K562 (cell line): ENCODE measurements around the gene C19orf85. TPM values are rescaled to one million over a fixed set of nuclear protein-coding genes. Genes with fewer than 3 reads are reported as not detected.

ENCODE experiments used
- ATAC-seq: fragments of 200-7000 bp; cut with Tn5 transposase; 3 replicates; pipeline ENCODE4 v1.9.1; 2020; ENCODE audit warnings: moderate library complexity
- BruUV-seq: library from RNA; stranded (reverse); fragments of 400-500 nt; replicated peaks from 2 replicates; lab custom pipeline; 2021; lab: Mats Ljungman, UMichigan
- CTCF ChIA-PET: fragments of 300-600 bp; formaldehyde crosslinking; extraction: SDS; loops from one replicate; lab custom pipeline; 2021; ENCODE audit warnings: low intra/inter-chr PET ratio; lab: Yijun Ruan, JAX
- POLR2A ChIA-PET: fragments of 300-600, 350-650 bp; sonication (Branson Sonifier 250); formaldehyde crosslinking; extraction: SDS; loops from one replicate; lab custom pipeline; 2021; ENCODE audit warnings: antibody characterized with exemption, inconsistent platforms; lab: Yijun Ruan, JAX
- DNase-seq, 4 experiments: peaks; one replicate each; pipeline versions ENCODE4 v3.0.0 to v3.0.0-alpha.2; 2011 to 2018; ENCODE audit warnings: low spot score in 3 of 4, mixed read lengths in 3 of 4; ENCODE audit errors: extremely low read depth in 1 of 4
- FAIRE-seq: peaks from 2 replicates; lab custom pipeline; 2011; peaks lifted over from hg19 to GRCh38; lab: Jason Lieb, UNC
- H2AFZ ChIP-seq: 2 replicates; pipeline ENCODE4 v1.6.0; 2011; ENCODE audit warnings: low read depth, low read length, control low read depth, inconsistent platforms
- H3K27ac ChIP-seq: fragments of 200-600 bp; 3 replicates; pipeline ENCODE4 v1.8.0; 2011; ENCODE audit warnings: low read depth, mild to moderate bottlenecking, control low read depth, inconsistent platforms, low read length, moderate library complexity, mixed read lengths; ENCODE audit errors: extremely low read depth
- H3K27me3 ChIP-seq, 2 experiments: fragments of 300-600 bp in 1 of 2; 2 replicates in 1 of 2; 3 replicates in 1 of 2; pipeline versions ENCODE4 v1.6.0 to v1.8.0; 2011; ENCODE audit warnings: inconsistent platforms in 2 of 2, low read length in 2 of 2, mild to moderate bottlenecking in 1 of 2, mixed read lengths in 1 of 2, moderate library complexity in 1 of 2; ENCODE audit not compliant: control insufficient read depth in 2 of 2, insufficient read depth in 2 of 2
- H3K36me3 ChIP-seq: fragments of 300-600 bp; 3 replicates; pipeline ENCODE4 v1.8.0; 2011; ENCODE audit warnings: mild to moderate bottlenecking, low read length, inconsistent platforms; ENCODE audit not compliant: control insufficient read depth, insufficient read depth
- H3K4me1 ChIP-seq, 2 experiments: fragments of 200-600 bp in 1 of 2; replicated peaks in 1 of 2; 2 replicates in 1 of 2; 3 replicates in 1 of 2; pipeline versions ENCODE4 v1.5.1 to v1.8.0; 2011; ENCODE audit warnings: inconsistent platforms in 2 of 2, low read length in 2 of 2, mild to moderate bottlenecking in 1 of 2, mixed read lengths in 1 of 2, moderate library complexity in 1 of 2; ENCODE audit not compliant: control insufficient read depth in 2 of 2, insufficient read depth in 2 of 2
- H3K4me2 ChIP-seq: 2 replicates; pipeline ENCODE4 v1.6.1; 2011; ENCODE audit warnings: low read length, control low read depth, inconsistent platforms, mixed read lengths; ENCODE audit not compliant: insufficient read depth
- H3K4me3 ChIP-seq: fragments of 200-600 bp; sonication (generic), shearing (Covaris generic); 2 replicates; pipeline ENCODE4 v1.5.1; 2016; ENCODE audit warnings: control low read depth, inconsistent platforms
- H3K79me2 ChIP-seq: fragments of 200-600 bp; 3 replicates; pipeline ENCODE4 v1.8.0; 2011; ENCODE audit warnings: low read length, inconsistent platforms; ENCODE audit not compliant: control insufficient read depth, insufficient read depth
- H3K9ac ChIP-seq, 2 experiments: 2 replicates each; pipeline versions ENCODE4 v1.6.0 to v1.6.1; 2011; ENCODE audit warnings: low read depth in 2 of 2, low read length in 2 of 2, control low read depth in 1 of 2, inconsistent platforms in 1 of 2, mild to moderate bottlenecking in 1 of 2, mixed read lengths in 1 of 2; ENCODE audit not compliant: insufficient read depth in 1 of 2
- H3K9me1 ChIP-seq: one replicate; pipeline ENCODE4 v1.6.0; 2011; ENCODE audit warnings: inconsistent platforms, mild to moderate bottlenecking, low read length, moderate library complexity; ENCODE audit not compliant: control insufficient read depth, insufficient read depth
- H3K9me3 ChIP-seq: replicated peaks from 2 replicates; pipeline ENCODE4 v1.5.1; 2011; ENCODE audit warnings: low read depth, low read length, inconsistent platforms; ENCODE audit not compliant: control insufficient read depth, insufficient read depth
- H4K20me1 ChIP-seq: replicated peaks from 2 replicates; pipeline ENCODE4 v1.6.1; 2011; ENCODE audit warnings: low read length, inconsistent platforms, mixed read lengths; ENCODE audit not compliant: control insufficient read depth, insufficient read depth
- CBX3 ChIP-seq, 2 experiments: IDR thresholded peaks; 1 replicate in 1 of 2; 2 replicates in 1 of 2; pipeline ENCODE4 v1.6.1; 2012; ENCODE audit warnings: inconsistent platforms in 2 of 2, low read length in 2 of 2, borderline replicate concordance in 1 of 2, control low read depth in 1 of 2
- EGR1 ChIP-seq: fragments of 450-650 bp; conservative IDR thresholded peaks from 2 replicates; pipeline ENCODE4 v1.6.1; 2017; ENCODE audit warnings: mild to moderate bottlenecking
- FUS ChIP-seq: fragments of 200-400 bp; formaldehyde crosslinking; optimal IDR thresholded peaks from 2 replicates; pipeline ENCODE3; 2017; ENCODE audit warnings: low read depth, low read length
- GABPB1 ChIP-seq: sonication (generic); formaldehyde crosslinking; IDR thresholded peaks from 2 replicates; pipeline ENCODE4 v1.8.0; 2022; ENCODE audit warnings: mild to moderate bottlenecking, missing genetic modification reagents
- HDAC6 ChIP-seq: IDR thresholded peaks from 2 replicates; pipeline ENCODE4 v1.6.1; 2012; ENCODE audit warnings: low read depth, mild to moderate bottlenecking, control low read depth, inconsistent platforms, low read length, moderate library complexity
- HSF4 ChIP-seq: fragments of 250-450 bp; sonication (Bioruptor Pico); IDR thresholded peaks from 2 replicates; pipeline ENCODE4 v2.1.2; 2022; ENCODE audit warnings: mild to moderate bottlenecking, moderate library complexity, borderline replicate concordance
- L3MBTL2 ChIP-seq: fragments of 450-650 bp; IDR thresholded peaks from 2 replicates; pipeline ENCODE4 v1.6.1; 2016; ENCODE audit warnings: mild to moderate bottlenecking, moderate library complexity
- MAZ ChIP-seq, 2 experiments: fragments of 450-650 bp in 1 of 2; sonication (generic) in 1 of 2; formaldehyde crosslinking; IDR thresholded peaks in 1 of 2; conservative IDR thresholded peaks in 1 of 2; 2 replicates each; pipeline versions ENCODE4 v1.4.0 to v1.5.0; 2020; ENCODE audit warnings: mild to moderate bottlenecking in 1 of 2, missing genetic modification reagents in 1 of 2
- NRF1 ChIP-seq, 2 experiments: fragments of 450-650 bp; IDR thresholded peaks in 1 of 2; conservative IDR thresholded peaks in 1 of 2; 2 replicates each; pipeline ENCODE4 v1.6.1; 2014; ENCODE audit warnings: mild to moderate bottlenecking in 2 of 2
- POLR2G ChIP-seq: fragments of 200-400 bp; formaldehyde crosslinking; IDR thresholded peaks from 2 replicates; pipeline ENCODE4 v1.6.1; 2017; ENCODE audit warnings: low read depth, mild to moderate bottlenecking, antibody characterized with exemption, low read length, moderate library complexity
- RB1 ChIP-seq: fragments of 450-650 bp; IDR thresholded peaks from 2 replicates; pipeline ENCODE4 v1.6.1; 2017; ENCODE audit warnings: low read depth, mild to moderate bottlenecking
- RBM25 ChIP-seq: fragments of 200-400 bp; formaldehyde crosslinking; IDR thresholded peaks from 2 replicates; pipeline ENCODE4 v1.6.1; 2018; ENCODE audit warnings: low read length, low read depth, moderate library complexity; ENCODE audit not compliant: severe bottlenecking
- ZNF436 ChIP-seq: fragments of 250-450, 450-650 bp; sonication (Bioruptor Pico); formaldehyde crosslinking; IDR thresholded peaks from 2 replicates; pipeline ENCODE4 v1.7.0; 2020; ENCODE audit warnings: mild to moderate bottlenecking
- ZNF445 ChIP-seq: fragments of 250-450 bp; sonication (Bioruptor Pico); IDR thresholded peaks from 2 replicates; pipeline ENCODE4 v1.4.0; 2020; ENCODE audit warnings: low read depth, mild to moderate bottlenecking, moderate library complexity
- WGBS: fragments of 100-300 bp; shearing (Covaris generic); methylation state at CpG from one replicate; pipeline ENCODE4 v1.1.6; 2016; ENCODE audit warnings: low coverage, mixed read lengths; ENCODE audit not compliant: insufficient coverage; ENCODE audit errors: missing lambda C conversion rate; 5-methylcytosine and 5-hydroxymethylcytosine counted together
- in situ Hi-C: fragments of 300-500 bp; cut with MboI; formaldehyde crosslinking; loops from 4 replicates; pipeline ENCODE4 v1.15.0; 2018; ENCODE audit warnings: inconsistent platforms, mixed read lengths
- intact Hi-C: fragments of 100-400 bp; cut with micrococcal nuclease; formaldehyde crosslinking; loops from 2 replicates; pipeline ENCODE4 v1.14.2; 2022
- polyA plus RNA-seq, 8 experiments: library from polyadenylated mRNA; depleted of rRNA in 4 of 8; stranded (reverse) in 5 of 8; unstranded in 3 of 8; fragments of >200 nt; fragmentation: Nextera tagmentation in 2 of 8; fragmentation: Illumina TruSeq in 1 of 8; extraction: Ambion mirVana in 2 of 8; extraction: Trizol in 1 of 8; gene quantifications; 2 replicates each; pipeline versions ENCODE4 v1.2.1 to v1.2.3, GENCODE V29; 2011 to 2014; ENCODE audit warnings: inconsistent platforms in 1 of 8, missing spikeins in 1 of 8
- total RNA-seq, 7 experiments: library from RNA; depleted of rRNA in 6 of 7; stranded (reverse); fragments of >200 nt in 6 of 7; fragmentation: Illumina TruSeq in 2 of 7; extraction: Trizol in 2 of 7; gene quantifications; 2 replicates each; pipeline versions ENCODE4 v1.2.1 to v1.2.3, GENCODE V29; 2011 to 2021; ENCODE audit warnings: low replicate concordance in 1 of 7
- TF ChIP-seq, protein P1 (sequence below): fragments of 450-650 bp; formaldehyde crosslinking; IDR thresholded peaks from 2 replicates; pipeline ENCODE4 v1.4.0; 2022; ENCODE audit warnings: missing genetic modification characterization
- TF ChIP-seq, protein P2 (sequence below), 2 experiments: IDR thresholded peaks; 2 replicates each; pipeline ENCODE4 v1.6.1; 2011; ENCODE audit warnings: borderline replicate concordance in 1 of 2, control low read depth in 1 of 2, low read depth in 1 of 2, low read length in 1 of 2, mild to moderate bottlenecking in 1 of 2, mixed read lengths in 1 of 2, moderate library complexity in 1 of 2; ENCODE audit not compliant: insufficient read depth in 1 of 2, insufficient read length in 1 of 2, poor library complexity in 1 of 2, severe bottlenecking in 1 of 2; ENCODE audit errors: extremely low read depth in 1 of 2
- TF ChIP-seq, protein P3 (sequence below): sonication (generic); formaldehyde crosslinking; IDR thresholded peaks from 2 replicates; pipeline ENCODE4 v1.8.0; 2022; ENCODE audit warnings: missing genetic modification reagents, mild to moderate bottlenecking, moderate library complexity, borderline replicate concordance

The C19orf85 gene
- total and polyA plus RNA-seq, 9 of the 15 experiments (the other 6 are each of a cell fraction or from before 2014, with no cell fraction given), result not detected

DNA sequence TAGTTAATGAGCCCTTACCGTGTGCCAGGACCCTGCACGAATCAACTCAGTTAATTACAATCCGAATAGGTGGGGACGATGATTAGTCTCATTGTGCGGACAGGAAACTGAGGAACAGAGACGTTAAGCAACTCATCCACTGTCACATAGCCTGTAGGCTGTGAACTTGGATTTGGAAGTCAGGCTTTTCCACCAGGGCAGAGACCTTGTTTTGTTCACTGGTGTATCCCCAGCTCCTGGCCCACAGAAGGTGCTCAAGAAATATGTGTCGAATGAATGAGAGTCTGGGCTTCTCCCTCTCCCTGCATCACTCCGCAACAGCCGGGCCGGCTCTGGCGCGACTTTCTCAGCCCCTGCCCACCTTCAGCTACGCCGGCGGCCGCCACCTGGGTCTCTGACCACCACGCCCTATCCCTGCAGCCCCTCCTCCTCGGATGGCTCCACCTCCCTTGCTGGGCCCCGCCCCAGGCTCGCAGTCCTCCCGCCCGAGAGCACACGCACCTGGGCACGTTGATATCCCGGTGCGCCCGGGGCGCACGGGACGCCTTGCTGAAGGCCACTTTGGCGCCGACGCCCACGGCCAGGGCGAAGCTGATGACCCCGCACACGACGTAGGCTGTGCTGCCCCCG is 22.7 kb downstream of the C19orf85 start:
- H3K9ac ChIP-seq, result peak overlapping the region in 1 of 2 experiments; percentile 68; a peak in 2 of 4 replicates
- H3K9me3 ChIP-seq, result no peaks in the 10 kb centered on the region
- DNase-seq, result peak; percentile 71 to 85 (median 82)
- H3K4me3 ChIP-seq, result 0 out of 2 replicates have a peak overlapping the region, but pooled peaks have one; percentile 0
- intact Hi-C loops, result no loop called here
- in situ Hi-C loops, result loop anchor here (25.0 kb wide), 1 partner anchor 780 kb away; the partner anchor contains the start of gene LILRB4
- peak; percentile 49 for FAIRE-seq
- H4K20me1 ChIP-seq, result peaks cover 10% of the 10 kb centered on the region
- POLR2A ChIA-PET, result interaction anchor here (0.6 kb wide), 1 partner anchor 469 kb away, joined by 3 read pairs; no protein-coding TSS in a partner anchor
- H3K4me2 ChIP-seq, result peak overlapping the region; percentile 50
- H3K79me2 ChIP-seq, result no peaks in the 10 kb centered on the region
- 15% methylated on average over 28 of the region's 39 CpGs for WGBS
- H3K36me3 ChIP-seq, result no peaks in the 10 kb centered on the region
- CTCF ChIA-PET, result no interaction called here
- no TSS peak for BruUV-seq
- no peak overlapping the region for H3K27ac ChIP-seq
- no peaks in the 10 kb centered on the region for H3K9me1 ChIP-seq
- H2AFZ ChIP-seq, result peak overlapping the region; percentile 57
- H3K27me3 ChIP-seq, result peaks cover 6 to 19% of the 10 kb centered on the region in 2 experiments
- H3K4me1 ChIP-seq, result peaks cover 18 to 54% of the 10 kb centered on the region in 2 experiments
- peak; percentile 82 for ATAC-seq
- TF ChIP-seq RBM25 (peak; percentile 8), CBX3 (IDR thresholded peaks at IDR 0.05; ENCODE audit: borderline replicate concordance in 1 of 2, low read length in 2 of 2) (peak in 1 of 2 experiments; percentile 41; a peak in 1 of 3 replicates), ZNF436 (CRISPR knock-in tag) (no peak), MAZ (CRISPR knock-in tag; conservative IDR thresholded peaks at IDR 0.05 in 1 of 2, IDR thresholded peaks at IDR 0.05 in 1 of 2) (peak in 1 of 2 experiments; percentile 31; a peak in 1 of 4 replicates), NRF1 (conservative IDR thresholded peaks at IDR 0.05 in 1 of 2, IDR thresholded peaks at IDR 0.05 in 1 of 2) (0 out of 4 replicates have a peak, but pooled peaks of 1 of the 2 experiments have one; percentile 11), GABPB1 (0 out of 2 replicates have a peak, but pooled peaks have one; percentile 34), RB1 (peak; percentile 29; the same call in 1 of the 2 replicates), ZNF445 (CRISPR knock-in tag) (no peak), L3MBTL2 (peak; percentile 20; the same call in 1 of the 2 replicates), FUS (no peak), EGR1 (0 out of 2 replicates have a peak, but pooled peaks have one; percentile 6), HSF4 (CRISPR knock-in tag) (no peak), HDAC6 (peak; percentile 80; the same call in 1 of the 2 replicates), POLR2G (0 out of 2 replicates have a peak, but pooled peaks have one; percentile 39)
- TF ChIP-seq, protein P1, sequence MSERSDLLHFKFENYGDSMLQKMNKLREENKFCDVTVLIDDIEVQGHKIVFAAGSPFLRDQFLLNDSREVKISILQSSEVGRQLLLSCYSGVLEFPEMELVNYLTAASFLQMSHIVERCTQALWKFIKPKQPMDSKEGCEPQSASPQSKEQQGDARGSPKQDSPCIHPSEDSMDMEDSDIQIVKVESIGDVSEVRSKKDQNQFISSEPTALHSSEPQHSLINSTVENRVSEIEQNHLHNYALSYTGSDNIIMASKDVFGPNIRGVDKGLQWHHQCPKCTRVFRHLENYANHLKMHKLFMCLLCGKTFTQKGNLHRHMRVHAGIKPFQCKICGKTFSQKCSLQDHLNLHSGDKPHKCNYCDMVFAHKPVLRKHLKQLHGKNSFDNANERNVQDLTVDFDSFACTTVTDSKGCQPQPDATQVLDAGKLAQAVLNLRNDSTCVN (CRISPR knock-in tag), result no peak
- TF ChIP-seq, protein P2, sequence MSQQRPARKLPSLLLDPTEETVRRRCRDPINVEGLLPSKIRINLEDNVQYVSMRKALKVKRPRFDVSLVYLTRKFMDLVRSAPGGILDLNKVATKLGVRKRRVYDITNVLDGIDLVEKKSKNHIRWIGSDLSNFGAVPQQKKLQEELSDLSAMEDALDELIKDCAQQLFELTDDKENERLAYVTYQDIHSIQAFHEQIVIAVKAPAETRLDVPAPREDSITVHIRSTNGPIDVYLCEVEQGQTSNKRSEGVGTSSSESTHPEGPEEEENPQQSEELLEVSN (IDR thresholded peaks at IDR 0.05; ENCODE audit: borderline replicate concordance in 1 of 2, extremely low read depth in 1 of 2, insufficient read depth in 1 of 2, insufficient read length in 1 of 2, low read depth in 1 of 2, low read length in 1 of 2, poor library complexity in 1 of 2, severe bottlenecking in 1 of 2), result peak; percentile 79 to 82
- TF ChIP-seq, protein P3, sequence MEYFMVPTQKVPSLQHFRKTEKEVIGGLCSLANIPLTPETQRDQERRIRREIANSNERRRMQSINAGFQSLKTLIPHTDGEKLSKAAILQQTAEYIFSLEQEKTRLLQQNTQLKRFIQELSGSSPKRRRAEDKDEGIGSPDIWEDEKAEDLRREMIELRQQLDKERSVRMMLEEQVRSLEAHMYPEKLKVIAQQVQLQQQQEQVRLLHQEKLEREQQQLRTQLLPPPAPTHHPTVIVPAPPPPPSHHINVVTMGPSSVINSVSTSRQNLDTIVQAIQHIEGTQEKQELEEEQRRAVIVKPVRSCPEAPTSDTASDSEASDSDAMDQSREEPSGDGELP (CRISPR knock-in tag), result 0 out of 2 replicates have a peak, but pooled peaks have one; percentile 30
